Amygdala (tissue), 56 donors: ENCODE measurements around the gene JAK1.
"Not testable (repeated sequence)": the region's sequence is repeated elsewhere in the genome, so short reads cannot be mapped to it uniquely, and the experiment has no call there.

ENCODE experiments used
- DNase-seq, 56 donors: peaks; one replicate each; lab custom pipeline; 2025; lab: John Stamatoyannopoulos, UW

Gene JAK1

GRCh38 chr1:64966158-64966971 is at the start of gene JAK1:
TSS of gene JAK1 (minus strand) at chr1:64966549. CDS start at chr1:64886264, 80,285 bp downstream.
- DNase-seq = peak in 55 of 56 donors; percentile 25 to 92 (median 76)

GRCh38 chr1:65014321-65014720 is 48.0 kb upstream of the JAK1 start:
- DNase-seq = no peak

GRCh38 chr1:65011983-65012382 is 45.6 kb upstream of the JAK1 start:
- DNase-seq = no peak

- no peak for DNase-seq
These were observed 43.5 kb upstream of the JAK1 start for GRCh38 chr1:65009724-65010420.

- no peak for DNase-seq
These were observed 42.8 kb upstream of the JAK1 start for GRCh38 chr1:65009176-65009575.

GRCh38 chr1:65006806-65007205 is 40.5 kb upstream of the JAK1 start:
- no peak for DNase-seq

GRCh38 chr1:65003316-65003664 is 36.9 kb upstream of the JAK1 start:
- DNase-seq = no peak

GRCh38 chr1:65002508-65003315 is 36.4 kb upstream of the JAK1 start:
- peak in 44 of 56 donors; percentile 13 to 80 (median 59) for DNase-seq

GRCh38 chr1:65002156-65002507 is 35.8 kb upstream of the JAK1 start:
- DNase-seq = peak in 1 of 56 donors; percentile 21

- peak in 8 of 56 donors; percentile 1 to 38 (median 11) for DNase-seq
These were observed 35.0 kb upstream of the JAK1 start for GRCh38 chr1:65001231-65001792.

- DNase-seq = not testable (repeated sequence)
These were observed 32.1 kb upstream of the JAK1 start for GRCh38 chr1:64998425-64998948.

GRCh38 chr1:64996541-64997257 is 30.4 kb upstream of the JAK1 start:
- no peak for DNase-seq

- no peak for DNase-seq
These were observed 29.0 kb upstream of the JAK1 start for GRCh38 chr1:64995316-64995715.

GRCh38 chr1:64986903-64987871 is 20.8 kb upstream of the JAK1 start:
- no peak for DNase-seq

- no peak for DNase-seq
These were observed 18.4 kb upstream of the JAK1 start for GRCh38 chr1:64984737-64985136.

GRCh38 chr1:64984106-64984505 is 17.8 kb upstream of the JAK1 start:
- no peak for DNase-seq

GRCh38 chr1:64983110-64983509 is 16.8 kb upstream of the JAK1 start:
- no peak for DNase-seq
